GM19467 (cell line): ENCODE data around the gene TRDMT1.

Source experiments
- ATAC-seq: cut with Tn5 transposase; IDR thresholded peaks from one replicate; pipeline ENCODE4 v1.9.1; 2021; ENCODE audit warnings: mild to moderate bottlenecking, moderate library complexity; ENCODE audit not compliant: unreplicated experiment

Gene TRDMT1

GRCh38 chr10:17109046-17109445, 92.4 kb downstream of the TRDMT1 start:
- ATAC-seq = no peak

GRCh38 chr10:17106991-17107390, 94.5 kb downstream of the TRDMT1 start:
- no peak for ATAC-seq

GRCh38 chr10:17101910-17102266, 99.6 kb downstream of the TRDMT1 start:
- no peak for ATAC-seq

- no peak for ATAC-seq
Observed at GRCh38 chr10:17101257-17101909, 100.1 kb downstream of the TRDMT1 start.

- ATAC-seq = no peak
Observed at GRCh38 chr10:17100586-17100985, 100.9 kb downstream of the TRDMT1 start.

GRCh38 chr10:17098012-17098411, 103.5 kb downstream of the TRDMT1 start:
- ATAC-seq = no peak
